Middle frontal gyrus (tissue), 1 donor: ENCODE data around the gene ACP4.

Experiments
- DNase-seq: peaks from one replicate; pipeline ENCODE4 v3.0.0-alpha.2; 2015; ENCODE audit warnings: low spot score; ENCODE audit errors: extremely low spot score

The ACP4 gene

DNA sequence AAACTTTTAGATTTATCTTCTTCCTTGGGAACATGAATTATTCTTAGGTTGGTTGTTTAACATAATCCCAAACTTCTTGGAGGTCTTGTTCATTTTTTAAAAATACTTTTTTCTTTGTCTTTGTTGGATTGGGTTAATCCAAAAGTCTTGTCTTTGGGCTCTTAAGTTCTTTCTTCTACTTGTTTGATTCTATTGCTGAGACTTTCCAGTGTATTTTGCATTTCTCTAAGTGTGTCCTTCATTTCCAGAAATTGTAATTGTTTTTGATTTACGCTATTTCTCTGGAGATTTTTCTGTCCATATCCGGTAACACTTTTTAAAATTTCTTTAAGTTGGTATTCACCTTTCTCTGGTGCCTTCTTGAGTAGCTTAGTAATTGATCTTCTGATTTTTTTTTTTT is 53.0 kb downstream of the ACP4 start:
- no peak for DNase-seq

DNA sequence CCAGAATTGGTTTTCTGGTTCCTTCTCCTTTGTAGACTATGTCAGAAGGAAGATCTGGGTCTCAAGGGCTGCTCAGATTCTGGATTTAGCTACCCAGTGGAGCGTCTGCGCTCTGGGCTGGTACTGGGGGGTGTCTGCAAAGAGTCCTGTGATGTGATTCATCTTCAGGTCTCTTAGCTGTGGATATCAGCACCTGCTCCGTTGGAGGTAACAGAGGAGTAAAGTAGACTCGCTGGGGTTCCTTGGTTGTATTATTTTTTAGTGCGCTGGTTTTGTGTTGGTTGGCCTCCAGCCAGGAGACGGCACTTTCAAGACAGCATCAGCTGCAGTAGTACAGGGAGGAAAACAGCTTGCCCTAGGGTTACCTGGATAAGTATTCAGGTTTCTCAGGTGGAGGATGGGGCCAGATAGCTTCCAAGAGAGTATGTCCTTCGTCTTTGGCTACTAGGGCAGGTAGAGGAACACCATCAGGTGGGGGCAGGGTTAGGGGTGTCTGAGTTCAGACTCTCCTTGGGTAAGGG is 53.5 kb downstream of the ACP4 start:
- no peak for DNase-seq

- no peak for DNase-seq
Observed at GRCh38 chr19:50844296-50844935, 54.2 kb downstream of the ACP4 start.
